Esophagus squamous epithelium (tissue), 5 donors: ENCODE measurements around the gene USH2A. TPM values are rescaled to one million over a fixed set of nuclear protein-coding genes. Genes with fewer than 3 reads are reported as not detected.

Experiments
- DNase-seq: peaks from one replicate; lab custom pipeline; 2025; lab: John Stamatoyannopoulos, UW
- H3K27ac ChIP-seq, 4 donors: fragments of 200-600 bp; sonication (generic); one replicate each; pipeline ENCODE4 v1.5.1; 2016 to 2019; ENCODE audit warnings: mild to moderate bottlenecking in 1 of 4
- H3K27me3 ChIP-seq, 4 donors: fragments of 200-600 bp; sonication (generic); 1 replicate in 3 of 4; 2 replicates in 1 of 4; pipeline versions ENCODE4 v1.5.1 to v1.6.0; 2017 to 2021; ENCODE audit warnings: antibody characterized with exemption in 1 of 4
- H3K36me3 ChIP-seq, 3 donors: fragments of 200-600 bp; sonication (generic); one replicate each; pipeline ENCODE4 v1.5.1; 2016 to 2019
- H3K4me1 ChIP-seq, 3 donors: fragments of 200-600 bp; sonication (generic); one replicate each; pipeline ENCODE4 v1.5.1; 2017 to 2019
- H3K4me3 ChIP-seq, 4 donors: fragments of 200-600 bp; sonication (generic); 1 replicate in 3 of 4; 2 replicates in 1 of 4; pipeline ENCODE4 v1.5.1; 2016 to 2019; ENCODE audit warnings: mild to moderate bottlenecking in 2 of 4, moderate library complexity in 1 of 4
- H3K9me3 ChIP-seq, 3 donors: fragments of 200-600 bp; sonication (generic); one replicate each; pipeline ENCODE4 v1.5.1; 2016 to 2019
- CTCF ChIP-seq, 6 experiments: fragments of 450-650 bp in 4 of 6; fragments of 200-600 bp in 2 of 6; sonication (generic) in 2 of 6; IDR thresholded peaks; one replicate each; pipeline ENCODE4 v1.5.1; 2016 to 2019; ENCODE audit warnings: antibody characterized with exemption in 6 of 6, mild to moderate bottlenecking in 4 of 6, moderate library complexity in 4 of 6
- POLR2A ChIP-seq, 4 donors: fragments of 450-650 bp; IDR thresholded peaks; one replicate each; pipeline ENCODE4 v1.6.1; 2017; ENCODE audit warnings: antibody characterized with exemption in 4 of 4, mild to moderate bottlenecking in 4 of 4, moderate library complexity in 3 of 4
- WGBS, 2 donors: methylation state at CpG; one replicate each; pipeline ENCODE4 v1.1.5; 2018; 5-methylcytosine and 5-hydroxymethylcytosine counted together
- intact Hi-C: fragments of 100-400 bp; cut with DNase I; formaldehyde crosslinking; loops from one replicate; pipeline ENCODE4 v1.15.0; 2022
- total RNA-seq, 4 donors: library from RNA; depleted of rRNA; stranded (reverse); fragments of >200 nt; gene quantifications; one replicate each; pipeline ENCODE4 v1.1.0, GENCODE V29; 2016
- donor health status: DM: yes; HTN: yes; CAD: no.

The USH2A gene
- total RNA-seq, 4 donors from 2014 or later, result under 0.01 TPM; not detected in 3

GRCh38 chr1:216044538-216044937 lies 378.7 kb downstream of the USH2A start:
- H3K36me3 ChIP-seq, result no peaks in the 10 kb centered on the region
- H3K27ac ChIP-seq, result no peak overlapping the region
- no peaks in the 10 kb centered on the region for H3K27me3 ChIP-seq
- WGBS, 2 donors, result 86 to 89% methylated on average over 2 of the region's 2 CpGs
- intact Hi-C loops, result no loop called here
- no peak for DNase-seq
- H3K4me3 ChIP-seq, result no peak overlapping the region
- no peaks in the 10 kb centered on the region for H3K9me3 ChIP-seq
- H3K4me1 ChIP-seq, result no peaks in the 10 kb centered on the region
- no peak for TF ChIP-seq POLR2A (IDR thresholded peaks at IDR 0.05)

- no peaks in the 10 kb centered on the region for H3K27me3 ChIP-seq
- no peaks in the 10 kb centered on the region for H3K4me1 ChIP-seq
- no peaks in the 10 kb centered on the region for H3K36me3 ChIP-seq
- no peaks in the 10 kb centered on the region for H3K9me3 ChIP-seq
- TF ChIP-seq POLR2A (IDR thresholded peaks at IDR 0.05) (no peak), CTCF (IDR thresholded peaks at IDR 0.05) (no peak)
- H3K4me3 ChIP-seq, result no peak overlapping the region
- no peak overlapping the region for H3K27ac ChIP-seq
- intact Hi-C loops, result no loop called here
- no peak for DNase-seq
- WGBS, 2 donors, result 54 to 70% methylated on average over 3 of the region's 3 CpGs
Measured at GRCh38 chr1:216034506-216034905, 388.7 kb downstream of the USH2A start.

GRCh38 chr1:216032961-216033614 lies 390.2 kb downstream of the USH2A start:
- TF ChIP-seq CTCF (IDR thresholded peaks at IDR 0.05), result no peak
- TF ChIP-seq POLR2A (IDR thresholded peaks at IDR 0.05), result no peak
- H3K4me3 ChIP-seq, result no peak overlapping the region
- H3K27ac ChIP-seq, result no peak overlapping the region
- no peaks in the 10 kb centered on the region for H3K27me3 ChIP-seq
- no peaks in the 10 kb centered on the region for H3K9me3 ChIP-seq
- intact Hi-C loops, result no loop called here
- H3K4me1 ChIP-seq, result no peaks in the 10 kb centered on the region
- no peak for DNase-seq
- no peaks in the 10 kb centered on the region for H3K36me3 ChIP-seq

GRCh38 chr1:216032284-216032683 lies 391.0 kb downstream of the USH2A start:
- WGBS, 2 donors, result 70 to 100% methylated on average over 1 of the region's 1 CpG

GRCh38 chr1:216028631-216029030 lies 394.6 kb downstream of the USH2A start:
- no peaks in the 10 kb centered on the region for H3K36me3 ChIP-seq
- H3K27ac ChIP-seq, result no peak overlapping the region
- H3K27me3 ChIP-seq, result no peaks in the 10 kb centered on the region
- no peak for DNase-seq
- intact Hi-C loops, result no loop called here
- TF ChIP-seq POLR2A (IDR thresholded peaks at IDR 0.05), result no peak
- H3K4me1 ChIP-seq, result no peaks in the 10 kb centered on the region
- H3K4me3 ChIP-seq, result no peak overlapping the region
- 89 to 96% methylated on average over 1 of the region's 1 CpG for WGBS, 2 donors
- H3K9me3 ChIP-seq, result no peaks in the 10 kb centered on the region

More at GRCh38 chr1:216032284-216032683, 391.0 kb downstream of the USH2A start:
- no peak for DNase-seq
- intact Hi-C loops, result no loop called here
- Histone ChIP-seq H3K4me3 (no peak overlapping the region), H3K9me3 (no peaks in the 10 kb centered on the region), H3K27me3 (no peaks in the 10 kb centered on the region), H3K27ac (no peak overlapping the region), H3K36me3 (no peaks in the 10 kb centered on the region), H3K4me1 (no peaks in the 10 kb centered on the region)
- TF ChIP-seq CTCF (IDR thresholded peaks at IDR 0.05), result no peak
- TF ChIP-seq POLR2A (IDR thresholded peaks at IDR 0.05), result no peak

- Histone ChIP-seq H3K27me3 (no peaks in the 10 kb centered on the region), H3K27ac (no peak overlapping the region), H3K36me3 (no peaks in the 10 kb centered on the region), H3K9me3 (no peaks in the 10 kb centered on the region), H3K4me1 (no peaks in the 10 kb centered on the region), H3K4me3 (no peak overlapping the region)
- TF ChIP-seq POLR2A (IDR thresholded peaks at IDR 0.05), result no peak
- TF ChIP-seq CTCF (IDR thresholded peaks at IDR 0.05), result no peak
- intact Hi-C loops, result no loop called here
- DNase-seq, result no peak
- WGBS, 2 donors, result 86 to 93% methylated on average over 2 of the region's 2 CpGs
Measured at GRCh38 chr1:216024546-216024945, 398.7 kb downstream of the USH2A start.
